MM.1S (cell line): Measurements from ENCODE around the gene NTN5.

Source experiments
- EZH2 ChIP-seq: fragments of 300-600 bp; sonication (generic); optimal IDR thresholded peaks from 2 replicates; pipeline ENCODE3; 2017; ENCODE audit warnings: low read depth, mild to moderate bottlenecking, antibody characterized with exemption, low read length, mixed read lengths
- EZH2phosphoT487 ChIP-seq: fragments of 300-600 bp; sonication (generic); IDR thresholded peaks from 2 replicates; pipeline ENCODE4 v1.6.1; 2018; ENCODE audit warnings: antibody characterized with exemption, low read length
- TF ChIP-seq, protein P1 (sequence below): fragments of 300-600 bp; sonication (generic); IDR thresholded peaks from 2 replicates; pipeline ENCODE4 v1.5.1; 2016; ENCODE audit warnings: antibody characterized with exemption, low read length, mixed read lengths

DNA sequence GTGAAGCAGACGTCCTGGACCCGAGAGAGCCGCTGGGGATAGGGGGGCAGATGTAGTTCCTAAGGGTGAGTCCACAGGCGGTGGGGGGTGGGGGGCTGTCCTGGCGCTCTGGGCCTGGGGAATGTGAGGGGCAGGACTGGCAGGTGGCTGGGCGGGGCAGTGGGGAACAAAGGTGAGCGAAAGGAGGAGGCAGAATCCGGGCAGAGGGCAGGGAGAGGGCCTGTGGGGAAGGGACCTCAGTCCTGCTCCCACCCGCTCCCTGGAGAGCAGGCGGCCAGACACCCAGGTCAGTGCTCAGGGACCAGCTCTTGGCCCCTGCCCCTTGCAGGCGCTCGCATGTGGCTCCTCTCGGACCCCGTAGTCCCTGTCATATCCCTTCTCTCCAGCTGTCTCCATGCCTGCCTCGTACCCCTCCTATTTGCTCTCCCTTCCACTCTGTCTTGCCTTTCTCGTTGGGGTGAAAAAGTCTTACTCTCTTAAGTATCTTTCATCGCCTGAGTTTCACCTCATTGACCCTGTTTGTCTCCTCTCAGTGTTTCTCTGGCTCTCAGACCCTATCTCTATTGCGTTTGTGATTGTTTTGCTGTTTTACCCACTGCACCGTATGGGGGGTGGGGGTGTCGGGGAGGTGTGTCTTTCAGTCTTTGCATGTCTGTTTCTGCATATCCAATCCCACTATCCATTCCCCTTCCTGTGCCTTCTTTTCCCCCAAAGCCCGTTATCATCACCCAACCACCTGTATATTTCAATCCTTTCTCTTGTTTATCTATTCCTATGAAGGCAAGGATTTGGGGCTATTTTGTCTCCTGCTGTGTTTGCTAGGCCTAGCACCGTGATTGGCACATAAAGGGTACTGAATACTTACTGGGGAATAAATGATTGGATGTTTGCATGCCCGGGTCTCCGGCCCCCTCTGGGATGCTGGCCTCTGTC is 47.8 kb downstream of the NTN5 start:
- TF ChIP-seq EZH2phosphoT487 (no peak), EZH2 (no peak)
- TF ChIP-seq, protein P1, sequence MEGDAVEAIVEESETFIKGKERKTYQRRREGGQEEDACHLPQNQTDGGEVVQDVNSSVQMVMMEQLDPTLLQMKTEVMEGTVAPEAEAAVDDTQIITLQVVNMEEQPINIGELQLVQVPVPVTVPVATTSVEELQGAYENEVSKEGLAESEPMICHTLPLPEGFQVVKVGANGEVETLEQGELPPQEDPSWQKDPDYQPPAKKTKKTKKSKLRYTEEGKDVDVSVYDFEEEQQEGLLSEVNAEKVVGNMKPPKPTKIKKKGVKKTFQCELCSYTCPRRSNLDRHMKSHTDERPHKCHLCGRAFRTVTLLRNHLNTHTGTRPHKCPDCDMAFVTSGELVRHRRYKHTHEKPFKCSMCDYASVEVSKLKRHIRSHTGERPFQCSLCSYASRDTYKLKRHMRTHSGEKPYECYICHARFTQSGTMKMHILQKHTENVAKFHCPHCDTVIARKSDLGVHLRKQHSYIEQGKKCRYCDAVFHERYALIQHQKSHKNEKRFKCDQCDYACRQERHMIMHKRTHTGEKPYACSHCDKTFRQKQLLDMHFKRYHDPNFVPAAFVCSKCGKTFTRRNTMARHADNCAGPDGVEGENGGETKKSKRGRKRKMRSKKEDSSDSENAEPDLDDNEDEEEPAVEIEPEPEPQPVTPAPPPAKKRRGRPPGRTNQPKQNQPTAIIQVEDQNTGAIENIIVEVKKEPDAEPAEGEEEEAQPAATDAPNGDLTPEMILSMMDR: no peak
